DMS53 treated with DMSO at 0.1 percent for 48 hours (cell line): ENCODE measurements around the gene DIP2B.

Experiments
- DNase-seq: peaks from one replicate; lab custom pipeline; 2025; ENCODE audit not compliant: unreplicated experiment; lab: John Stamatoyannopoulos, UW

DIP2B gene

GRCh38 chr12:50725011-50725942 lies 220.5 kb downstream of the DIP2B start:
- DNase-seq = no peak

GRCh38 chr12:50727466-50727865 lies 222.7 kb downstream of the DIP2B start:
- no peak for DNase-seq

DNA sequence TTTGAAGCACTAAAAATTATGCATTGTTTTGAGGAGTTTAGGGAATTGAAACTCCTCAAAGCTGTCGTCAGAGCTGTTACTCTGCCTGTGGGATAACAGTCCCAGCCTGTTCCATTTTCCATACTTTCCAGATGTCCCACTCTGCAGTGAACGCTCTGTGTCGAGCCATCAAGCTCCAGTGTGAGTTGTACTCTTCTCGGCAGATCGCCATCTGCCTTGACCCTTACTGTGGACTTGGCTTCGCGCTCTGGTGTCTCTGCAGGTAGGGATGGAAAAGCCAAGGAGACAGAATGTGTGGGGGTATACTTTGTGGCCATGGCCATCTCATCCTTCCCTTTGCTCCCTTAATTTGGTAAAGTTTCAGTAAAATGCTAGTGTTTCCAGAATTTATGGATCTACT lies 223.6 kb downstream of the DIP2B start:
- DNase-seq = no peak

DNA sequence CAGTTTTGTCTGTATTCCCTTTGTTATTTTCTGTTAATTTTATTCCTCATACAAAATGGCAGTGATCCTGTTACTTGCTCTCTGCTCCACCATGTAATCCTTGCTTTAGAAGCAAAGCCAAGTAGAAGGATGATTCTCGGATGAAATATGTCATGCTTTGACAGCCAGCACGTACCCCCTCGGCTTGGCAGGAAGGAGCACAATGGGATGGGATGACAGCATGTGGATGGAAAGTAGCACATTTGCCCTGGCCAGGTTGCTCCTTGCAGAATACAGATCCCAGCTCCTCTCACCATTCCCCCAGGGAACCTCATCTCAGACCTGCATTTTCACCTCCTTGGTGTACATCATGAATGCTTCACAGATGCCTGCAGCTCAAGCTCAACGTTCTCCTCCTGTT lies 224.1 kb downstream of the DIP2B start:
- DNase-seq = no peak

DNA sequence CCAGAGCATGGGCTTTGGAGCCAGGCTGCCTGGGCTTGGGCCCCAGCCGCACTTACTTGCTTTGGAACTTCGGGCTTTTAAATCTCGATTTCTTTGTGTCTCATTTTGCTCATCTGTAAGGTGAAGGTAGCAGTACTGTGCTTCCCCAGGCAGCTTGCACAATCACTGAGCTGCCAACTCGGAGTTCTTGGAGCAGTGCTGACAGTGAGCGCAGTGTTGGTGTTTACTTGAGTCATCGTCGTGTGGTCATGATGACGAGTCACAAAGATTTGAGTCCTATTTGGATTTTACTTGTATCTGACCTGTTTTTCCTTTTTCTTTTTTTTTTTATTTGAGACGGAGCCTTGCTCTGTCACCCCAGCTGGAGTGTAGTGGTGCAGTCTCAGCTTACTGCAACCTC lies 227.8 kb downstream of the DIP2B start:
- DNase-seq = no peak

- no peak for DNase-seq
These were observed 228.9 kb downstream of the DIP2B start for GRCh38 chr12:50733706-50734105.

DNA sequence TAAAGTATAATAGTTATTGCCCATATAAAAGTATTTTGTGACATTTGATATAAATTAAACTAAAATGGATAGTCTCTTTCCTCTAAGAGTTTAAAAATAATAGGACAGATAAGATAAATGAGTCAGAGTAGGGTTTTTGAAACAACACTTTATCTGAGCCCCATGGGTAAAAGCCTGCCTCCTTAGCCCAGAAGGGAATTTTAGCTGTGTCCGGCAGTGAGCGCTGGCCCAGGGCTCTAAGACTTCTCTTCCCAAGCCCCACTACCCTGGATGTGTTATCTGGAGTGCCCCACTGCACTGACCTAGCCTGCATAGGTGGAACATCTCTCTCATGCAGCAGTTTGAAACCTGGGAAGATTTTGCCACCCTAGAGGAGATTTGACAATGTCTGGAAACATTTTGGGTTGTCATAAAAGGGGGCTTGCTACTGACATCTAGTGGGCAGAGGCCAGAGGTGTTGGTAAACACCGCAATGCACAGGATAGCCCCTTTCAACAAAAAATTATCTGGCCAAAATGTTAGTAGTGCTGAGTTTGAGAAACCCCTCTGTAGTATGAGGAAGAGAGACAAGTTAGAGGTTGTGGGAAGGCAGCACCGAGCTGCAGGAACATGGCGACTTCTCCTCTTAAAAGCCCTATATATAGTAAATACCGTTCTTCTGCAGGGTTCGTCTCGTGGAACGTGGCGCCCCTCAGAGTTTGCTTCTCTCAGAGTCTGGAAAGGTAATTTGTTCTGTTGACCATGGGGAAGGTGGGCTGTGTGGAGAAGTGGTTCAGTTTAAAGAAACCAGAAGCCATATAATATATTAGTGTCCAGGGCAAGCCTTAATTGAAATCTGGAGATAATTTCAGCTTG lies 229.9 kb downstream of the DIP2B start:
- no peak for DNase-seq

GRCh38 chr12:50739611-50740010 lies 234.8 kb downstream of the DIP2B start:
- no peak for DNase-seq

- DNase-seq = no peak
These were observed 235.5 kb downstream of the DIP2B start for GRCh38 chr12:50740307-50740706.

DNA sequence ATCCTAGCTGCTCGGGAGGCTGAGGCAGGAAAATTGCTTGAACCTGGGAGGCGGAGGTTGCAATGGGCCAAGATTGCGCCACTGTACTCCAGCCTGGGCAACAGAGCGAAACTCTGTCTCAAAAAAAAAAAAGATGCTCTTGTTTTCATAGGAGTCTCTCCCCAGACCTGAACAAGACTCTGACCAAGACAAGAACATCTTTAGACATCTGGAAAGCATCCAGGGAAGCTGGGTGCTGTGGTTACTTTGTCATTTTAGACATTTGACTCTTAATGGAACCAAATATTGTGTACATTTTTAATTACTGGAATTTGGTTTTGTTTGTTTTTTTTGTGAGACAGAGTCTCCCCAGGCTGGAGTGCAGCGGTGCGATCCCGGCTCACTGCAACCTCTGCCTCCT lies 238.0 kb downstream of the DIP2B start:
- no peak for DNase-seq

- no peak for DNase-seq
These were observed 241.1 kb downstream of the DIP2B start for GRCh38 chr12:50745861-50746260.

DNA sequence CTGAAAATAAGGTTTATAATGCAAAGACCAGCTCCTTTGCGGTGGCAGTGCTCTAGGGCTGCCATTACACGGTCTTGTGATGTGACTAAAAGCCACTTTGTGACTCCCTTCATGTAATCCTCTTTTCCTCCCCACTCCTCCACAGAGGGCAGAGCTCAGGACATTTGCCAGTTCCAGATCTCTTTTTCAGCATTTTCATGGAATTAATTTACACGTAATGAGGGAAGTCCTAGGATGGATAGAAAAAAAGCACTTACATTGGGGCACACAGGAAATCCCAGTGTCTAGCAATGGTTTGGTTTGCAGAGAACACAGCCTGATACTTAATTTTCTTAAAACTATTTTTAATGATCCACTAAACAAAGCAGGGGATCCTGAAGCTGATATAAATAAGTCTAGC lies 241.6 kb downstream of the DIP2B start:
- no peak for DNase-seq

- no peak for DNase-seq
These were observed 243.0 kb downstream of the DIP2B start for GRCh38 chr12:50747817-50748216.

- no peak for DNase-seq
These were observed 244.7 kb downstream of the DIP2B start for GRCh38 chr12:50749459-50749882.

GRCh38 chr12:50750366-50750765 lies 245.6 kb downstream of the DIP2B start:
- no peak for DNase-seq

DNA sequence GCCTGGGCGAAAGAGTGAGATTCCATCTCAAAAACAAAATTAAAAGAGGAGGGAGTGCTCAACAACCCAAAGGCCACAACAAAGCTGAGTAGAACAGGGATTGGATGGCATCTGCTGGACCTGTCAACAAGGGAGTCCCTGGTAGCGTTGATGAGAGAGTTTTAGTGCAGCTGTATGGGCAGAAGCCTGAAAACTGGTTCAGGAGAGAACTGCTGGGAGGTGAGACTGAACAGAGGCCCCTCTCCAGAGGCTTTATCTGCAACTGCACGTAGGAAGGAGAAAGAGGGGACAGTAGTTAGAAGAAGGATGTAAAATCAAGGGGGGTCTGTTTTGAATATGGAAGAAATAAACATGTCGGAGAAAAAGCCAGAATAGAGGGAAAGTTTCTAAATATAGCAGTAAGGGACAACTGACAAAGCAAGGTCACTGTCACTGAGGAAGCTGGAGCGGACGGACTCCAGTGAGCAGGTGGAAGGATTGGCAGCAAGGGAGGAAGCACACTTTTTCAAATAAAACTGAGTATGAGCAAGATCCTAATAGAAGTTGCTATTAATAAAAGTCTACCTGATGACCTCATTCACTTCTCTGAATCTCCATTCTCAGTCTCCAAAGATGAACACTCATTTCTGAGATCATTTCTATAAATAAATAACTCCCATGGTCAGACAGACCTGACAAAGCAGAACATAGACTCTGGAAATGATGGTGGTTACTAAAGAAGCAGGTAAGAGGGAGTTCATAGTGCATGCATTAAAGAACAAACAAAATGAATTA lies 247.3 kb downstream of the DIP2B start:
- peak; percentile 4 for DNase-seq

DNA sequence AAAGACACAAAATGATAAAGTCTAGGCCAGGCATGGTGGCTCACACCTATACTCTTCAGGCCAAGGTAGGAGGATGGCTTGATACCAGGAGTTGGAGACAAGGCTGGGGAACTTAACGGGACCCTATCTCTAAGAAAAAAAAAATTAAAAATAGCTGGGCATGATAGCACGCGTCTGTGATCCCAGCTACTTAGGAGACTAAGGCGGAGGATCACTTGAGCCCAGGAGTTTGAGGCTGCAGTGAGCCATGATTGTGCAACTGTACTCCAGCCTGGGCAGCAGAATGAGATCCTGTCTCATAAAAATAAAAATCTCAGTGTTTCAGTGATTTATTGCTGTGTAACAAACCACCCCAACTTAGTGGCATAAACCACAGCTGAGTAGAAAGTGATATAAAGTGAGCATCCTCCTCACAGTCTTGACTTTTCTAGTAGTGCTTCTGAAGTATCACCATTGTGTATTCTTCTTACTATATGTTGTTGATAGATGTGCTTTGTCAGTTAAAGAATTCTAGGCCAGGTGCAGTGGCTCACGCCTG lies 248.5 kb downstream of the DIP2B start:
- no peak for DNase-seq

DNA sequence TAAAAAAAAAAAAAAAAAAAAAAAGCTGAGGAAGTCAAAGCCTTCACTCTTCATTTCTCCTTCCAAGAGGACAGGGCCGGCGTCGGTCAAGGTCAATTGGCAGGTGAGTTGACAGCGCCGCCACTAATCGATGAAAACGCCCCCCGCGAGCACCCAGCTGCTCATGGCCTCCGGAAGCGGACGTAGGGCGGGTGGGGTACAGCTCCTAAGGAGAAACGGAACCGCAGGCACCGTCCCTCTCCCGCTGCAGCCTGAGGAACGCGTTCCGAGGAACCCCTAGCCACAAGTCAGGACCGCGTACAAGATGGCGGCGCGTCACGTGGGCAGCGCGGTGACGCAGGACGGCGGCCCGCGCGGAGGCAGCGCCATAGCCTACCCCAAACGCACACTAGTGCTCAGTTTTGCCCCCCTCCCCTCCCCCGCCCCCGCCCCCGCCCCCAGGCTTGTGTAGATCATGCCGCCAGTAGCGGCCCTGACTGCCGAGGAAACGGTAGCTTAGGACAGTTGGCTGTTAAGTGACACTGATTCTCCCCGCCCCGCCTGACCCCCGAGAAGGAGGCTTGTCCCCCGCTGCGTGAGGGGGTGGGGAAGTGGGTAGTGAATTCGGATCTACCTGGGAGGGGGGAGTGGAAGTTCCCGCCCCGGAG lies 259.0 kb downstream of the DIP2B start, which contains the start of gene ATF1:
Gene ATF1 (plus strand): TSS at position 463 of the 647 bp plus-strand sequence. CDS start 16,045 bp downstream, outside the sequence.
- DNase-seq = peak; percentile 85

DNA sequence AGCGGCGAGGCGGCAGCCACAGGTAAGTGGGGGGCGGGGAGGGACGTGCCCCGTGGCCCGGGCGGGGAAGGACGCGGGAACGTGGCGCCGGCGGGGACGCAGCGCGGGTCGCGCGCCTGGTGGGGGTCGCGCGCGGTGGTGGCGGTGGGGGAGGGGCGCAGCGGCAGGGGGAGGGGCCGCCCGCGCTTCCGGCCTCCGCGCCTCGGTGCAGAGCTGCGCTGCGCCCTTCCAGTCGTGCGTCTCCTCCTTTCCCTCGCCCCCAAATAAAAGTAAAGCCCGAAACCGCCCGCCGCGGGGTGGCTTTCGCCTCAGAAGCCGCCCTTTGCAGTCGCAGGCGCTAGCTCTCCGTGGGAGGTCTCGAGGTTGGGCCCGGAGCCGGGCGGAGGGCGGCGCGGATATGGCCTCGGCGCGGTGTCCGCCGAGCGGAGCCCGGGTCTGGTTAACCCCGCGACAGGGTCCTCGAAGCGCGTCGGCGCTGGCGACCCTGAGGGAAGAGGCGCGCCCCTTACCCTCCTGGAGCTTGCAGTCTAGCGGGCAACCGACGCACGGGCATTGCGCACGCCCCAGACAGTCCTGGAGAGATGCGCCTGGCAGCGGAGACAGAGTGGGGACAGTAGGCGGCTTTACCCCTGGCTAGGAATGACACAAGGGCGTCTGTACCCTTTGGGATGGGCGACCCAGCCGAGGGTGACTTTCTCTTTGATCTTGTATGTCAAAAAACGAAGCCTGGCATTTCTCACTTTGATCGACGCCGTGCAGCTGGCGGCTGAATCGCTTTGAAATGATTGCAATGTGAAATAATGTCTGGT lies 259.7 kb downstream of the DIP2B start:
- DNase-seq = peak; percentile 49
